OCI-LY1 (cell line): ENCODE data around the gene PHLDA2.
"Not testable (repeated sequence)": the region's sequence is repeated elsewhere in the genome, so short reads cannot be mapped to it uniquely, and the experiment has no call there.

Source experiments
- H2AFZ ChIP-seq: fragments of 200-600 bp; sonication (generic), shearing (Covaris generic); 2 replicates; pipeline ENCODE4 v1.6.0; 2014; ENCODE audit warnings: antibody characterized with exemption, mild to moderate bottlenecking, low read length
- H3F3A ChIP-seq: fragments of 200-600 bp; sonication (generic), shearing (Covaris generic); 2 replicates; pipeline ENCODE4 v1.6.0; 2014; ENCODE audit warnings: mild to moderate bottlenecking, antibody characterized with exemption, low read length, moderate library complexity; ENCODE audit not compliant: insufficient read depth
- H3K27ac ChIP-seq: fragments of 200-600 bp; sonication (generic); 2 replicates; pipeline ENCODE4 v1.5.1; 2014; ENCODE audit warnings: low read length, mixed run types, mild to moderate bottlenecking, low read depth; ENCODE audit not compliant: poor library complexity, severe bottlenecking
- H3K27me3 ChIP-seq: fragments of 200-600 bp; sonication (generic); 2 replicates; pipeline ENCODE4 v1.6.0; 2014; ENCODE audit warnings: antibody characterized with exemption, mild to moderate bottlenecking, low read length, moderate library complexity; ENCODE audit not compliant: insufficient read depth
- H3K36me3 ChIP-seq: fragments of 200-600 bp; sonication (generic); 2 replicates; pipeline ENCODE4 v1.6.1; 2014; ENCODE audit warnings: mild to moderate bottlenecking, antibody characterized with exemption, low read length, moderate library complexity, mixed read lengths; ENCODE audit not compliant: insufficient read depth
- H3K4me1 ChIP-seq: fragments of 200-600 bp; sonication (generic); 2 replicates; pipeline ENCODE4 v1.5.1; 2014; ENCODE audit warnings: mild to moderate bottlenecking, low read length, moderate library complexity; ENCODE audit not compliant: insufficient read depth, severe bottlenecking
- H3K4me2 ChIP-seq: fragments of 200-600 bp; sonication (generic), shearing (Covaris generic); 2 replicates; pipeline ENCODE4 v1.6.1; 2014; ENCODE audit warnings: low read length
- H3K4me3 ChIP-seq: fragments of 200-600 bp; sonication (generic); 2 replicates; pipeline ENCODE4 v1.5.1; 2014; ENCODE audit warnings: low read length, low read depth, mild to moderate bottlenecking, mixed read lengths; ENCODE audit not compliant: poor library complexity, severe bottlenecking
- H3K79me2 ChIP-seq: fragments of 200-600 bp; shearing (Covaris generic); 2 replicates; pipeline ENCODE4 v1.6.1; 2016; ENCODE audit warnings: mixed run types, low read length, mixed read lengths; ENCODE audit not compliant: insufficient read depth
- H3K9ac ChIP-seq: fragments of 200-600 bp; sonication (generic), shearing (Covaris generic); 2 replicates; pipeline ENCODE4 v1.6.1; 2014; ENCODE audit warnings: mild to moderate bottlenecking, low read length, mixed read lengths
- H3K9me2 ChIP-seq: fragments of 200-600 bp; sonication (generic), shearing (Covaris generic); 2 replicates; pipeline ENCODE4 v1.6.1; 2014; ENCODE audit warnings: low read depth, mild to moderate bottlenecking, low read length, mixed read lengths
- H3K9me3 ChIP-seq: fragments of 200-600 bp; shearing (Covaris generic); 2 replicates; pipeline ENCODE4 v1.6.1; 2014; ENCODE audit warnings: low read length, mixed read lengths
- H4K20me1 ChIP-seq: fragments of 200-600 bp; sonication (generic), shearing (Covaris generic); 2 replicates; pipeline ENCODE4 v1.6.0; 2016; ENCODE audit warnings: mild to moderate bottlenecking, low read length; ENCODE audit not compliant: insufficient read depth
- CTCF ChIP-seq: fragments of 200-600 bp; sonication (generic), shearing (Covaris generic); IDR thresholded peaks from 2 replicates; pipeline ENCODE4 v1.5.1; 2017; ENCODE audit warnings: mild to moderate bottlenecking, antibody characterized with exemption, low read length, moderate library complexity, mixed read lengths
- EZH2 ChIP-seq: fragments of 200-600 bp; sonication (generic), shearing (Covaris generic); IDR thresholded peaks from 2 replicates; pipeline ENCODE4 v1.8.0; 2017; ENCODE audit warnings: borderline replicate concordance, mixed run types, mild to moderate bottlenecking, antibody characterized with exemption, low read length, moderate library complexity, mixed read lengths

Gene PHLDA2

DNA sequence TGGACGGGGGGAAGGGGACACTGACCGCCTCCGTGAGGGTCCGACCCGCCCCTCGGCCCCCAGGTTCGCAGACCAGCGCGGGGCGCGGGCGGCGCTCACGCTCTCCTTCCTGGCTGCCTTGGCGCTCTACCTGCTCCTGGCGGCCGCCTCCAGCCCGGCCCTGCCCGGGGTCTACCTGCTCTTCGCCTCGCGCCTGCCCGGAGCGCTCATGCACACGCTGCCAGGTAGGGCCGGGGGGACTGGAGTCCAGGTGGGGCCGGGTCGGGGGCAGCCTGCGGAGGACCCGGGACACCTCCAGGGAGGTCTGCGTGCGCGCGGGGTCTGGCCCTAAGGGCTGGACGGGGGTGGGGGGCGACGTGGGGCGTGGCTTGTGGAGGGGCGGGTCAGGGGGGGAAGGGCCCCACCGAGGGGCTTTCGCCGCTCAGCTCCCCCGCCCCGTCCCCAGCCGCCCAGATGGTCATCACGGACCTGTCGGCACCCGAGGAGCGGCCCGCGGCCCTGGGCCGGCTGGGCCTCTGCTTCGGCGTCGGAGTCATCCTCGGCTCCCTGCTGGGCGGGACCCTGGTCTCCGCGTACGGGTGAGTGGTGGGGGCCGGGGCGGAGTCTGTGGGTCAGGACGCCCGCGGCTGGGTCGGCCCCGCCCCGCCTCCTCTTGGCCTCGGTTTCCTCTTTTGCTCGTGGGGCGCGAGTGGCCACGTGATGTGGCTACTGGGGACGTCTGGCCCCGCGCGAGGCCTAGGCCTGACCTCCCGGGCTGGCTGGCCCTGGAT is 19.9 kb downstream of the PHLDA2 start:
- no peaks in the 10 kb centered on the region for H3K4me1 ChIP-seq
- H3K9me3 ChIP-seq, result no peaks in the 10 kb centered on the region
- no peaks in the 10 kb centered on the region for H3F3A ChIP-seq
- no peak overlapping the region for H2AFZ ChIP-seq
- no peaks in the 10 kb centered on the region for H3K9me2 ChIP-seq
- TF ChIP-seq EZH2, result no peak
- TF ChIP-seq CTCF, result no peak
- no peak overlapping the region for H3K27ac ChIP-seq
- H3K27me3 ChIP-seq, result peaks cover 14% of the 10 kb centered on the region; the same call in 1 of the 2 replicates
- no peak overlapping the region for H3K9ac ChIP-seq
- no peaks in the 10 kb centered on the region for H3K36me3 ChIP-seq
- H3K4me2 ChIP-seq, result no peak overlapping the region
- no peaks in the 10 kb centered on the region for H4K20me1 ChIP-seq
- no peaks in the 10 kb centered on the region for H3K79me2 ChIP-seq
- no peak overlapping the region for H3K4me3 ChIP-seq

GRCh38 chr11:2908130-2908529 is 21.1 kb downstream of the PHLDA2 start:
- Histone ChIP-seq H4K20me1 (no peaks in the 10 kb centered on the region), H3K9ac (no peak overlapping the region), H3K4me3 (no peak overlapping the region), H3K4me1 (peaks cover 1% of the 10 kb centered on the region), H3F3A (no peaks in the 10 kb centered on the region), H3K27me3 (peaks cover 12% of the 10 kb centered on the region; the same call in 1 of the 2 replicates), H3K9me3 (no peaks in the 10 kb centered on the region), H2AFZ (no peak overlapping the region), H3K27ac (no peak overlapping the region), H3K9me2 (no peaks in the 10 kb centered on the region), H3K79me2 (no peaks in the 10 kb centered on the region), H3K36me3 (no peaks in the 10 kb centered on the region), H3K4me2 (no peak overlapping the region)
- TF ChIP-seq CTCF, result no peak
- no peak for TF ChIP-seq EZH2

DNA sequence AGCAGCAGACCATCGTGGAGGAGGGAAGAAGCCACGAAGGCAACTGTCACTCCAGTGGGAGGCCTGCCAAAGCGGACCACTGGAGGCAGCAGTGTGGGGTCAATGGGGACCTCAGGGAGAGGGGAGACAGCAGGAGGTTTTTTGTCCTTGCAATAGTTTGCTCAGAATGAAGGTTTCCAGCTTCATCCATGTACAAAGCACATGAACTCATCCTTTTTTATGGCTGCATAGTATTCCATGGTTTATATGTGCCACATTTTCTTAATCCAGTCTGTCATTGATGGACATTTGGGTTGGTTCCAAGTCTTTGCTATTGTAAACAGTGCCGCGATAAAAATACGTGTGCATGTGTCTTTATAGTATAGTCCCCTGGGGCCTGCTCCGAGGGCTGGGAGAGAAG is 23.9 kb downstream of the PHLDA2 start:
- H3K27ac ChIP-seq, H3K9ac ChIP-seq, H3K9me2 ChIP-seq, H3K9me3 ChIP-seq, H4K20me1 ChIP-seq, H3K79me2 ChIP-seq, H3K36me3 ChIP-seq, H3K4me2 ChIP-seq, H3F3A ChIP-seq, H3K27me3 ChIP-seq, H3K4me3 ChIP-seq, H2AFZ ChIP-seq: not testable (repeated sequence)
- H3K4me1 ChIP-seq, result peaks cover 16% of the 10 kb centered on the region
